RCC 7860 (cell line): ENCODE data around the gene ATG4C.

ENCODE experiments used
- DNase-seq: peaks from one replicate; pipeline ENCODE4 v3.0.0-alpha.2; 2015; ENCODE audit warnings: low spot score
- FAIRE-seq: peaks from 2 replicates; lab custom pipeline; 2012; peaks lifted over from hg19 to GRCh38; lab: Jason Lieb, UNC

ATG4C gene

DNA sequence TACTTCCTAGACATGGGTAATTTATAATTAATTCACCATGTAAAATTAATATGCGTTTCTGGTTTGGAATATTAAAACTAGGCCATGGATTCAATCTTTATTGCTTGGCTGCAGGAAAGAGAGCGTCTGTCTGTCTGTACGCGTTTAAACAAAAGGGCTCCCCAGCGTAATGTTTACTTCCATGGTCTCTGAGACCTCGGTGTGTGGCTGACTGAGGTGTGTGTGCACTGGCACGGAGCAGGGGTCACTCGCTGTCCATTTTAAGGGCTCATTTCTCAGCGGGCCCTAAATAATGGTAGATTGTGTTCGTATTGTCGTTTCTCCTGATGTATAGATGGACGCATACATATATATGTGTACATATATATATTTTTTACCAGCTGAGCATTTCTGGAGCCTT lies 119.6 kb downstream of the ATG4C start:
- DNase-seq (no peak), FAIRE-seq (no peak)

DNA sequence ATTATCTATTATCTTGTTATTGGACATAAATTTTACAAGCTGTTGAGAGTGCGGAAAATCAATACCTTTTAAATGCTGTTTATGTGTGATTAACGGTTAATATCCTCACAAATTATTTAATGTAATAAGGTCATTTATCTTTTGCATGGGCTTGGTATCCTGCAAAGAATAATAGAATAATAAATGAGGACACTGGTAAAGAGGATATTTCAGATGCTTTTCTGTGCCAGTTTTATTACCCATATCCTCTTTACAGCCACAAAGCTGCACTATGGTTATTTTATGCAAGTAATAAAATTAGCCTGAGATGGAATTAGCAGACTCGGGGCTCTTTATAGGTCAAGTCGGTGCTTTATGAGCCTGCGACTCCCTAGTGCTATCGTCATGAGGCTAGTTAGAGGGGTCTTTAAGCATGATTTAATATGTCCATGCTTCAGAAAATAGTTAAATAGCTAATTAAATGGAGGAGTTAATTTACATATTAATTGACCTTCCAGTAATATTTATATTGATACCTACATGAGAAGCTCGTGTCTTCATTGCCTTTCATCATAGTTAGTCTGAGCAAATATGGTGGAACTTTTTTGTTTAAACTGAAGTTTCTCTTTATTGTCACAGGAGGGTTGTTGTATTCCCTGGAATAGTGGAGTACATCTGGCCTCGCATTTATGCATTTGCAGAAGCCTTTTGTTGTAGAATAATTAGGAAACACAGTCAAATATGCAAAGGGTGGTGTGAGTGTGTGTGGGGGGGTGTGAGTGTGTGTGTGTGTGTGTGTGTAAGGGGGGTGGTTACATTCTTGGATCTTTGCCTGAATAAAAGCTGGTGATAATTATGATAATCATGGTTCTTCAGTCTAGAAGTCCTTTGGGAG lies 120.3 kb downstream of the ATG4C start:
- FAIRE-seq (no peak), DNase-seq (no peak)

DNA sequence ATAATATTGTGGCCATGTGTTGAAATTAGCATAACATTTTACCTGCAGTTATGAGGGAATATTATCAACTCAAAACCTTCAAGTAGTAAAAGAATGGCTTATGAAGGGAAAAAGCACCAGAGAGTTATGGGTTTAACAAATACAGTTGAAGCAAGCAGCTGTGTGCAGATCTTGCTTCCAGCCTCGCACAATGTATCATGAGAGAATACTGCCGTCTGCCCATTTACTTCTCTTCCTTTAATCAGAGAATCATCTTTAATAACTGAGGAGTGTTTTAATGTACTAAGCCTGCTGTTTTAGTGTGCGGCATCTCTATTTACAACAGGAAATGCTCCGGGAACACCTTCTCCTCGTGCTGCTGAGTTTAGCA lies 120.9 kb downstream of the ATG4C start:
- DNase-seq = no peak

DNA sequence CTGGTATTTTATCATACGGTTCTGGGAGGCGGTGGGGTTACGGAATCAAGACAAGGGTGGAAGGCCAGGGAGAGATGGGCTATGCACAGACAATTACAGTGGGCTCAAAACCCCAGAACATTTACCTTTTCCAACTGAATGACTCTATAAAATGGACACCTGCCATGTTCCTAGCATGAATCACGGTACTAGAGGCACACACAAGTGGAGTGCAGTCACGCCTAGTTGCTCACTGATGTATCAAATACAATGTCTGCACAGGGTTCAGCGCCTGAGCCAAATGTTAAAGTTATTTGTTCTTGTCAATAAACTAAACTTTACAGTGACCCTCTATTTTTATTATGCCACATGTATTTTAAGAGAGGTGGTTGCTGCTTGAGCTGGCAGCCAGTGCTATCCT lies 121.4 kb downstream of the ATG4C start:
- no peak for FAIRE-seq
- DNase-seq = no peak

More for the DNA sequence above, 120.9 kb downstream of the ATG4C start:
- FAIRE-seq = no peak

DNA sequence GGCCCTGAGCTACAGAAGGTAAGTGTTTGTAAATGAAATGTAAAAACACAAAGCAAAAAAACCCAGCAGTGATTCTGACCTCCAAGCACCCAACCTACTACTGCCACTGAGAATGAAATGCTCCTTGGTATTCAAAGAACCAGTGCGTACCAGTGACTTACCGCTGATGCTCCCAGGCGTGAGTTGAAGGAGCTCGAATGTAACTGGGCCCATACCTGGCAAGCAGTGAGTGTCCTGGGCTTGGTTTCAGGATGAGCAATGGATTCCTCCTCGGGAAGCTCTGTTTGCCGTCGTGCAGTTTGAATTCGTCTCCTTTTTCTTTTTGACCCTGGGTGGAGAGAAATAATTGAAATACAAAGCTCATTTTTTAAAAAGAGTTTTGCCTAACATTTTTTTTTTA lies 121.9 kb downstream of the ATG4C start:
- FAIRE-seq (no peak), DNase-seq (no peak)

DNA sequence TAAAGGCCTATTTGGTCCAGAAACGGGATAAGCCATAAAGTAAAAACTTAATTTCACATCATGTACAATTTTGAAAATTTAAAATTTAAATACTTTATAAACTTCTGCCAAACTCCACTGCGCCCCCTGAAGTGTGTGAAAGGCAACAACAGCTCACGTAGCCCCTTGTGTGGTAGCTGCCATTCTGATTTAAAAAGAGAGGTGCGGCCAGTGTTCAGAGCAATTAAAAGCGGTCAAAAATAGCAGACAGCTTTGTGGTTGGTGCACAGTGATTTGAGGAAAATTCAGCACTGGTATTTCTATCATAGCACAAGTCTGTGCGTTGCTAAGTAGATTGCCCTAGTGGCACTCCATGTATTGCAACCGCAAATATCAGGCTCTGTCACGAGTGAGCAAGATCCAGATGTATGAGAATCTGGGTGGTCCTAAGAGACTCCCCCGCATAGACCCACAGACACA lies 122.5 kb downstream of the ATG4C start:
- no peak for DNase-seq
- FAIRE-seq = no peak

DNA sequence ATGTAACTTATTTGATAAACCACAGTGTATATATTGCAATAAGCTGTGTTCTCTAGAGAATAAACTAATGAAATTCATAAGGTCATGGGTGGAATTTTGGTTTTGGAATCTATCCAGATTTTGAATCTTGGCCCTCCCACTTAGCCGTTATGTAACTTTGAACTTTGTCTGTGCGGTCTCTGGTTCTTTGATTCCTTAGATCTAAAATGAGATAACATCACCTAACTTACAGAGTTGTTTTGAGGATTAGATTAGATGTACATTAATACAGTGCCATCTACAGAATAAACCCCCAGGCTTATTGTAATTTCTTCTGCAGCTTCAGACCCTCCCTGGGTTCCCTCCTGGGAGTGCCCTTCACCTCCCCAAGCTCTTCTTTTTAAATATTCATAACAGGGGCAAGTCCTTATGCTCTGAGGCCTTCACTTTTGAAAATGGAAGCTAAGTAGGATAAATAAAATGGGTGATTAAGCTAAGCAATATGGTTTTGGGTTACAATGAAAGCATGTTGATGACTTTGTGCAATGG lies 124.3 kb downstream of the ATG4C start:
- no peak for FAIRE-seq

DNA sequence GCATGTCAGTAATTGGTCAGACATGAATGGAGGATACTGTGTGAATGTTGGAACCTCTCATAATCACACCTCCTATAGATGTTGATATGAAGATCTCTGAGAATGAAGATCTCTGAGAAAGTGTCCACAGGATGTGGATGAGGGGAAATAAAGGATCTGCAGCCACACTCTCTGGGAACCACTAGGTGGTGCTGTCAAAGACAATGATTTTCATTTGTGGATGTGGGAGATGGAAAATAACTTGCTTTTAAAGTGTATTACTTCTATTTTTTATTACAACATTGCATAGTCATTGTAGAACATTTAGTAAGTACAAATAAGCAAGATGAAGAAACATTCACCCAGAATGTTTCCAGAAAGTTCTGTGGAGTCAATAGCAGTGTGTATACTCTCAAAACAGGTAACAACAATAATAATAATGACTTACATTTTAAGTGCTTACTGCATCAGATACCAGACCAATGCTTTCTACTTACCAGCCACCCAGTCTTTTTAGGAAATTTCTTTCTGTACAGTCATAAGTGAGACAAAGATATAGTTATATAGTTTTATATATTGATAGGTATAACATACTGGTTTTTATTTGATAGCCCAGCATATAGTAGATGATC lies 128.2 kb downstream of the ATG4C start:
- peak; percentile 55 for FAIRE-seq

More for the DNA sequence above, 124.3 kb downstream of the ATG4C start:
- no peak for DNase-seq

More for the DNA sequence above, 128.2 kb downstream of the ATG4C start:
- peak; percentile 10 for DNase-seq
